SU-DHL-6 (cell line): ENCODE measurements around the gene CLEC16A.

Source experiments
- H2AFZ ChIP-seq: fragments of 200-600 bp; sonication (generic); 2 replicates; pipeline ENCODE4 v1.6.1; 2014; ENCODE audit warnings: low read depth, mild to moderate bottlenecking, moderate library complexity, mixed read lengths, antibody characterized with exemption, low read length; ENCODE audit not compliant: severe bottlenecking
- H3F3A ChIP-seq: fragments of 200-600 bp; shearing (Covaris generic); 2 replicates; pipeline ENCODE4 v1.6.0; 2016; ENCODE audit warnings: antibody characterized with exemption, mild to moderate bottlenecking; ENCODE audit not compliant: insufficient read depth
- H3K27ac ChIP-seq: fragments of 200-600 bp; sonication (generic); 2 replicates; pipeline ENCODE4 v1.5.1; 2016; ENCODE audit warnings: low read depth, mild to moderate bottlenecking, low read length, moderate library complexity, mixed read lengths
- H3K27me3 ChIP-seq: fragments of 200-600 bp; sonication (generic), shearing (Covaris generic); 2 replicates; pipeline ENCODE4 v1.6.0; 2014; ENCODE audit warnings: mild to moderate bottlenecking, low read length
- H3K36me3 ChIP-seq: fragments of 200-600 bp; sonication (generic); 2 replicates; pipeline ENCODE4 v1.6.1; 2014; ENCODE audit warnings: mild to moderate bottlenecking, low read length, mixed read lengths
- H3K4me2 ChIP-seq: fragments of 300-600, 200-600 bp; shearing (Covaris generic), sonication (generic); 2 replicates; pipeline ENCODE4 v1.6.0; 2014; ENCODE audit warnings: low read length, low read depth, mild to moderate bottlenecking; ENCODE audit not compliant: poor library complexity, severe bottlenecking
- H3K4me3 ChIP-seq: fragments of 200-600 bp; sonication (generic); 2 replicates; pipeline ENCODE4 v1.5.1; 2014; ENCODE audit warnings: antibody characterized with exemption, low read length, mild to moderate bottlenecking, mixed read lengths; ENCODE audit not compliant: insufficient read depth, poor library complexity, severe bottlenecking
- H3K79me2 ChIP-seq: fragments of 200-600 bp; sonication (generic); 2 replicates; pipeline ENCODE4 v1.6.1; 2014; ENCODE audit warnings: mild to moderate bottlenecking, low read length, moderate library complexity; ENCODE audit not compliant: insufficient read depth
- H3K9ac ChIP-seq: fragments of 200-600 bp; sonication (generic); 2 replicates; pipeline ENCODE4 v1.7.0; 2014; ENCODE audit warnings: mild to moderate bottlenecking, low read length
- H3K9me2 ChIP-seq: fragments of 200-600 bp; sonication (generic); replicated peaks from 2 replicates; pipeline ENCODE4 v1.6.1; 2014; ENCODE audit warnings: low read length; ENCODE audit not compliant: insufficient read depth
- H3K9me3 ChIP-seq: fragments of 200-600 bp; sonication (generic); 2 replicates; pipeline ENCODE4 v1.6.1; 2014; ENCODE audit warnings: low read length, mixed read lengths; ENCODE audit not compliant: insufficient read depth
- H4K20me1 ChIP-seq: fragments of 200-600 bp; sonication (generic); 2 replicates; pipeline ENCODE4 v1.6.1; 2014; ENCODE audit warnings: low read depth, mild to moderate bottlenecking, antibody characterized with exemption, low read length, moderate library complexity, mixed read lengths
- EZH2phosphoT487 ChIP-seq: fragments of 200-600 bp; sonication (generic), shearing (Covaris generic); conservative IDR thresholded peaks from 2 replicates; pipeline ENCODE4 v1.6.1; 2018; ENCODE audit warnings: mild to moderate bottlenecking, antibody characterized with exemption, low read length, moderate library complexity, mixed read lengths
- TF ChIP-seq, protein P1 (sequence below): fragments of 200-600 bp; sonication (generic); IDR thresholded peaks from one replicate; pipeline ENCODE4 v1.5.1; 2017; ENCODE audit warnings: antibody characterized with exemption, mild to moderate bottlenecking, low read length, moderate library complexity; ENCODE audit not compliant: insufficient read depth, poor library complexity, severe bottlenecking

Gene CLEC16A

DNA sequence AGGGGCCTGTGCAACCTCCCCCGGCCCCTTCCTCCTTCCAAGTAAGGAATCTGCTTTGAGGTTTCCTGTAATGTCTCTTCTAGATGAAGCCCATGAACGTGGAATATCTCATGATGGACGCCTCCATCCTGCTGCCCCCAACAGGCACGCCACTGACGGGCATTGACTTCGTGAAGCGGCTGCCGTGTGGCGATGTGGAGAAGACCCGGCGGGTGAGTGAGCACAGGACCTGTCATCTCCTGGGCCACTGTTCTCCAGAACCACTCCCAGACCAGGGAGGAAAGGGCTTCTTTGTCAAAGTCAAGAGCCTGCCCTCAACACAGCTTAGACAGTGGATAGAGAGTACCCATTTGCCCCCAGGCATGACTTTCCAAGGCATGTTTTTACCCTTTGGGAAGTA is 107.1 kb downstream of the CLEC16A start:
- no peaks in the 10 kb centered on the region for H3F3A ChIP-seq
- no peaks in the 10 kb centered on the region for H3K9me2 ChIP-seq
- H3K4me3 ChIP-seq, result no peak overlapping the region
- no peak overlapping the region for H2AFZ ChIP-seq
- H3K36me3 ChIP-seq, result no peaks in the 10 kb centered on the region
- H3K27me3 ChIP-seq, result no peaks in the 10 kb centered on the region
- H4K20me1 ChIP-seq, result no peaks in the 10 kb centered on the region
- H3K9ac ChIP-seq, result no peak overlapping the region
- no peak overlapping the region for H3K4me2 ChIP-seq
- H3K27ac ChIP-seq, result no peak overlapping the region
- no peak for TF ChIP-seq EZH2phosphoT487
- TF ChIP-seq, protein P1, sequence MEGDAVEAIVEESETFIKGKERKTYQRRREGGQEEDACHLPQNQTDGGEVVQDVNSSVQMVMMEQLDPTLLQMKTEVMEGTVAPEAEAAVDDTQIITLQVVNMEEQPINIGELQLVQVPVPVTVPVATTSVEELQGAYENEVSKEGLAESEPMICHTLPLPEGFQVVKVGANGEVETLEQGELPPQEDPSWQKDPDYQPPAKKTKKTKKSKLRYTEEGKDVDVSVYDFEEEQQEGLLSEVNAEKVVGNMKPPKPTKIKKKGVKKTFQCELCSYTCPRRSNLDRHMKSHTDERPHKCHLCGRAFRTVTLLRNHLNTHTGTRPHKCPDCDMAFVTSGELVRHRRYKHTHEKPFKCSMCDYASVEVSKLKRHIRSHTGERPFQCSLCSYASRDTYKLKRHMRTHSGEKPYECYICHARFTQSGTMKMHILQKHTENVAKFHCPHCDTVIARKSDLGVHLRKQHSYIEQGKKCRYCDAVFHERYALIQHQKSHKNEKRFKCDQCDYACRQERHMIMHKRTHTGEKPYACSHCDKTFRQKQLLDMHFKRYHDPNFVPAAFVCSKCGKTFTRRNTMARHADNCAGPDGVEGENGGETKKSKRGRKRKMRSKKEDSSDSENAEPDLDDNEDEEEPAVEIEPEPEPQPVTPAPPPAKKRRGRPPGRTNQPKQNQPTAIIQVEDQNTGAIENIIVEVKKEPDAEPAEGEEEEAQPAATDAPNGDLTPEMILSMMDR, result no peak
- no peaks in the 10 kb centered on the region for H3K9me3 ChIP-seq
- H3K79me2 ChIP-seq, result no peaks in the 10 kb centered on the region

DNA sequence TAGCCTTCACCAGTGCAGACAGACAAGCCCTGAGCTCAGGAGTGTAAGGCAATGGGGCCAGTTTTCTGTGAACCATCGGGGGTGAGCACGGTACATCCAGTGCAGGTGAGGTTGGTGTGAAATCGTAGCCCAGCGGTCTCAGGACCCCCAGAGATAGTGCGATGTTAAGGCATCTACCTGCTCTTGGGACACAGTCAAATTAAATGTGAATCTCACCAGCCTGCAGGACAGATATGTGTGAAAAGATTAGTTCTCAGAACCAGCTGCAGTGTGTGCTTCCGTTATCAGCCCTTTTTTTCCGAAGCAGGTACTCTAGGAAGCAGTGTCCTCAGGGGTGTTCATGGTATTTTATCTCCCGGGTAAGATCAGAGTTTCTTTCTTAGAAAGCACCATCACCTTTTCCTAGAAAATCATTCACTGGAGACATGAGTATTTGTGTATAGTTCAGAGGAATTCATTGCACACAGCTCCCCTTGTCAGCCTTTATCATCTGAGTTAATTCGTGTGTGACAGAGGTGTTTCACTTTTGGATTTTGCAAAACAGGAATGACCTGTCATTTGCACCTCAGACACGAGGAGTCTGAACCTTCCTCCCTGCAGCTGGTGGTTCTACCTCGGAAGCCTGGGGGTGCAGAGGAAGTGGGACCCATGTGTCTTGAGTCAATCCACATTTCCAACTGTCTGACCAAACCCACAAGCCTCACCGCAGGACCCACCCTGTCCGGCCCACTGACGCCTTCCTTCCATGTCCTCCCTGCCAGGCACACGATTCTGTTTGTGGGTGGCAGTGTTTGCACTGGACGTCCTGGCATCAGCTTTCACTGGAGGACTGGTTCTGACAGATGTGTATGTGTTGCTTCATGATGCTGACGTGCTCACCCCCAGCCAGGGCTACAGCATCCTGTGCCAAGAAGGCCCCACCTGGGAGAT is 107.8 kb downstream of the CLEC16A start:
- Histone ChIP-seq H2AFZ (no peak overlapping the region), H3F3A (no peaks in the 10 kb centered on the region), H3K9me3 (no peaks in the 10 kb centered on the region), H3K4me2 (no peak overlapping the region), H3K9ac (no peak overlapping the region), H3K27ac (no peak overlapping the region), H4K20me1 (no peaks in the 10 kb centered on the region), H3K36me3 (no peaks in the 10 kb centered on the region), H3K9me2 (no peaks in the 10 kb centered on the region), H3K27me3 (no peaks in the 10 kb centered on the region), H3K79me2 (no peaks in the 10 kb centered on the region), H3K4me3 (no peak overlapping the region)
- TF ChIP-seq EZH2phosphoT487, result no peak
- TF ChIP-seq, protein P1, result no peak

DNA sequence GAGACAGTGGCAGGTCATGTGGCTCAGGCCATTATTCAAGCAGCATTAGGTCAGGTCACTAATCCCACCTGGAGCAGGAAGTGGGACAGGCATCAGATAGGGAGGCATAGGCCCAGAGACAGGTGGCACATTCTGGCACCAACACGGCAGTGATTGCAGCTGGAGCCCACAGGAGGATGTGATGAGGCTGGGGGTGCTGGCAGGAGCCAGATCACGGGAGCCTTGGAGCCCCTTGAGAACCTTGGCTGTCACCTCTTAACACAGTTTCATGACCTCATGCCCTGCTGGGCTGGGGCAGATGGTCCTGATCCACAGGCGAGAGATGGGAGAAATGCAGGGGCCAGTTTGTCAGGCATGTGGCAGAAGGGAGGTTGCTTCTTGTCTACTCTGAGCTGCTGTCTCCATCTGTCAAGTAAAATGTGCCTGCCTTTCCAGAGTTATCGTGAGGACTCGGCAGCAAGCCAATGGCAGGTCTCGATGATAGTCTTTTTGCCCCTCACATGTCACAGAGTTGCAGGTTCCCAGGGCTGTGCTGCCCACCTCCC is 109.6 kb downstream of the CLEC16A start:
- H2AFZ ChIP-seq, result no peak overlapping the region
- H3K9me2 ChIP-seq, result no peaks in the 10 kb centered on the region

More for the DNA sequence above, 109.6 kb downstream of the CLEC16A start:
- Histone ChIP-seq H3K4me2 (no peak overlapping the region), H3K27me3 (no peaks in the 10 kb centered on the region), H3K4me3 (no peak overlapping the region), H3K79me2 (no peaks in the 10 kb centered on the region), H4K20me1 (no peaks in the 10 kb centered on the region), H3K9me3 (no peaks in the 10 kb centered on the region), H3K27ac (no peak overlapping the region), H3K9ac (no peak overlapping the region), H3F3A (no peaks in the 10 kb centered on the region), H3K36me3 (no peaks in the 10 kb centered on the region)
- TF ChIP-seq, protein P1, result no peak
- TF ChIP-seq EZH2phosphoT487, result no peak
